A673 (cell line): Measurements from ENCODE around the gene NCOR1.

Source experiments
- CTCF ChIP-seq: fragments of 300-800, 200-600 bp; sonication (generic); conservative IDR thresholded peaks from 2 replicates; pipeline ENCODE4 v1.5.1; 2017; ENCODE audit warnings: low read depth, mild to moderate bottlenecking, antibody characterized with exemption, low read length, moderate library complexity, mixed read lengths
- EZH2 ChIP-seq: fragments of 200-600 bp; sonication (generic); IDR thresholded peaks from 2 replicates; pipeline ENCODE4 v1.6.1; 2017; ENCODE audit warnings: borderline replicate concordance, low read depth, mild to moderate bottlenecking, mixed read lengths, antibody characterized with exemption, low read length; ENCODE audit not compliant: poor library complexity, severe bottlenecking

DNA sequence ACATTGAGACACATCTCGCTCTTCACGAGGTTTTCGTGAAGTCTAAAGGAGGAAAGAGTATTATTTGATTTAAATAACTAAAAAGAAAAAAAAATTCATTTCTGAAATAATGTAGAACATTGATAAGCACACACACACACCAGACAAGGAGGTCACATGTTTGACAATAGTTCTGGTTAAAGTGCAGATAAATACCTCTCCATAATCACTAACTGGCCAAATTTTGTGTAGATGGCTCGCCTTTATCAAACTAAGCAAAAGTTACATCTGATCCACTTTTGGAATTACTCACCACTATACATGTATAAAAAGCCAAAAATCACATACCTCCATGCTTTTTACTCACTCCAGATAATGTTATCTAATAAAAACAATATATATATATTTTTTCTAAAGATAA, 106.5 kb downstream of the NCOR1 start:
- TF ChIP-seq CTCF = no peak
- TF ChIP-seq EZH2 = no peak
